Measurements from ENCODE around the gene C22orf23.

C22orf23 gene

GRCh38 chr22:37909766-37910165, 43.6 kb downstream of the C22orf23 start:
- Histone ChIP-seq H3K4me3 (replicated peaks; ENCODE audit: low read depth, low read length) (no peak overlapping the region), H3K27me3 (replicated peaks; ENCODE audit: control insufficient read depth, insufficient read depth, low read length) (no peaks in the 10 kb centered on the region), H3K36me3 (ENCODE audit: control insufficient read depth, insufficient read depth, low read length) (peaks cover 8% of the 10 kb centered on the region)
- no peak for TF ChIP-seq CTCF (IDR thresholded peaks at IDR 0.05; ENCODE audit: insufficient read depth, low read length, poor library complexity, severe bottlenecking)
- DNase-seq (ENCODE audit: extremely low read depth, insufficient read length), result no peak

GRCh38 chr22:37907036-37907954, 46.1 kb downstream of the C22orf23 start:
- peak overlapping the region; percentile 68 for H3K4me3 ChIP-seq (replicated peaks; ENCODE audit: low read depth, low read length)
- peaks cover 4% of the 10 kb centered on the region for H3K36me3 ChIP-seq (ENCODE audit: control insufficient read depth, insufficient read depth, low read length)
- H3K27me3 ChIP-seq (replicated peaks; ENCODE audit: control insufficient read depth, insufficient read depth, low read length), result no peaks in the 10 kb centered on the region
- DNase-seq (ENCODE audit: extremely low read depth, insufficient read length), result no peak
- no peak for TF ChIP-seq CTCF (IDR thresholded peaks at IDR 0.05; ENCODE audit: insufficient read depth, low read length, poor library complexity, severe bottlenecking)

- no peak for TF ChIP-seq CTCF (IDR thresholded peaks at IDR 0.05; ENCODE audit: insufficient read depth, low read length, poor library complexity, severe bottlenecking)
- Histone ChIP-seq H3K36me3 (ENCODE audit: control insufficient read depth, insufficient read depth, low read length) (no peaks in the 10 kb centered on the region), H3K4me3 (replicated peaks; ENCODE audit: low read depth, low read length) (peak overlapping the region; percentile 68), H3K27me3 (replicated peaks; ENCODE audit: control insufficient read depth, insufficient read depth, low read length) (no peaks in the 10 kb centered on the region)
- DNase-seq (ENCODE audit: extremely low read depth, insufficient read length), result peak; percentile 52
Measured at GRCh38 chr22:37906364-37907008, 46.9 kb downstream of the C22orf23 start.

GRCh38 chr22:37905534-37906363, 47.7 kb downstream of the C22orf23 start, which contains the start of gene MICALL1:
Gene MICALL1, plus strand, starts transcription at chr22:37906297. Its CDS starts 126 bp downstream, at chr22:37906423.
- H3K4me3 ChIP-seq (replicated peaks; ENCODE audit: low read depth, low read length), result peak within 1 kb of the TSS; percentile 68
- DNase-seq (ENCODE audit: extremely low read depth, insufficient read length), result peak; percentile 83
- no peaks in the 10 kb centered on the region for H3K27me3 ChIP-seq (replicated peaks; ENCODE audit: control insufficient read depth, insufficient read depth, low read length)
- H3K36me3 ChIP-seq (ENCODE audit: control insufficient read depth, insufficient read depth, low read length), result no peaks in the 10 kb centered on the region
- no peak for TF ChIP-seq CTCF (IDR thresholded peaks at IDR 0.05; ENCODE audit: insufficient read depth, low read length, poor library complexity, severe bottlenecking)
